Ramos (cell line): ENCODE measurements around the gene KCP.

ENCODE experiments used
- in situ Hi-C: fragments of 300-500 bp; cut with MboI; formaldehyde crosslinking; loops from one replicate; pipeline ENCODE4 v1.14.3; 2022; ENCODE audit warnings: low sequenced_read_pairs; ENCODE audit not compliant: unreplicated experiment

The KCP gene

DNA sequence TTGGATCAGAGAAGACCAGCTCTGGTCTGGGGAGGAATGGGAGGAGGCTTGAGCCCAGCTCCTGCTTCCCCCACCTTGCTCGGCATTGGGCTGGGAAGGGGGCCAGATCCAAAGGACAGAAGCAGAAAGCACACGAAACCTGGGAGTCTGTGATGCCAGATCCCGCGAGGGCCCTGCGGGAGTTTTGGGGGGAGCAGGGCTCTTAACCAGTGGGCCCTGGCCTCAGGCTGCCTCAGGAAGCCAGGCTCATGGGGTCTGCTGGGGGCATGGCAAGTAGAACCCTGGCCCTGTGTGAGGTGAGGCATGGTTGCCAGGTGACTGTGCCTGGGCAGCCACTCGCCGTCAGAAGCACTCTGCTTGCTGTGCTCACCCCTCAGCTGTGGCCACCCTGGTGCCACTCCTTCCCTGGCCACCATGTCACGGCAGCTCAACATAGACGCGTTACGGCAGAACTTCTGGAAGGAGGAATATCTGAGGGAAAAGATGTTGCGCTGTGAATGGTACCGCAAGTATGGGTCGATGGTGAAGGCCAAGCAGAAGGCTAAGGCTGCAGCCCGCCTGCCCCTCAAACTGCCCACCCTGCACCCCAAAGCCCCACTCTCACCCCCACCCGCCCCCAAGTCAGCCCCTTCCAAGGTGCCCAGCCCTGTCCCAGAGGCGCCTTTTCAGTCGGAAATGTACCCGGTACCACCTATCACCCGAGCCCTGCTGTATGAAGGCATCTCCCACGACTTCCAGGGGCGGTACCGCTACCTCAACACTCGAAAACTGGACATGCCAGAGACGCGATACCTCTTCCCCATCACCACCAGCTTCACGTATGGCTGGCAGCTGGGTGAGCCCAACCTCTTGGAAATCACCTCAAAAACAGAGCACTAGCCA, 44.3 kb downstream of the KCP start:
- in situ Hi-C loops, result no loop called here

DNA sequence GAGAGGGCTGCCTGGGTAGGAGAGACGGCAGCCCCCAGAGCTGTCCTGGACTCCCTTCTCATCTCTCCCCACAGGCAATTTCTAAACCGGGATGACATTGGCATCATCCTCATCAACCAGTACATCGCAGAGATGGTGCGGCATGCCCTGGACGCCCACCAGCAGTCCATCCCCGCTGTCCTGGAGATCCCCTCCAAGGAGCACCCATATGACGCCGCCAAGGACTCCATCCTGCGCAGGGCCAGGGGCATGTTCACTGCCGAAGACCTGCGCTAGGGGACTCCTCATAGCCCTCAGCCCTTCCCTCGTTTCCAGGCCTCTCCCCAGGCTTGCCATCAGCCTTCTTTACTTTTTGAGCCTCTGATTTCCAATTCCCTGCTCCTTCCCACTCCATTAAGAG, 45.2 kb downstream of the KCP start:
- in situ Hi-C loops, result no loop called here

DNA sequence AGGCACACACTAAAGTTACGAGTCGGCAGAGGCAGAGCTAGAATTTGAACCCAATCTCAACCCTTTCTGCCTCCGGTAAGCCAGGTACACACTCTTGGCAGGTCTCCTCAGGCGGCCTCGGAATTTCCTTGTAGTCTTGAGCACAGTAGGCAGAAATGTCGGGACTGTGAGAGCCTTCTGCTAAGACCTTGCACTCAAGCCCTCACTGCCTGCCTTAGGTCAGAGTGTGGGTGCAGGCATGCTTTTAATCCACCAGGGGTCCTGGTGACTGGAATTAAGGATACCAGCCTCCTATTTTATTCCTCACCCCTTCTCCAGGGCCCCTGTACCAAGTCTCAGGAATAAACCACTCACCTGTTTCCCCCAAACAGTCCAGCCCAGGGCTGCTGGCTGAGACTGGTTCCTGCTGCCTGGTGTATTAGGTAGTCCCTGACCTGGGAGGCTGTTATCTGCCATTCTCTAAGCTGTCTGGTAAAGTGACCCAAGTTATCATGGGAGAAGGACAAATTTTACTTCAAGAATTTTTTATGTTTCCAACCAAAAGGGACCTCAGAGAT, 47.0 kb downstream of the KCP start:
- in situ Hi-C loops, result no loop called here

DNA sequence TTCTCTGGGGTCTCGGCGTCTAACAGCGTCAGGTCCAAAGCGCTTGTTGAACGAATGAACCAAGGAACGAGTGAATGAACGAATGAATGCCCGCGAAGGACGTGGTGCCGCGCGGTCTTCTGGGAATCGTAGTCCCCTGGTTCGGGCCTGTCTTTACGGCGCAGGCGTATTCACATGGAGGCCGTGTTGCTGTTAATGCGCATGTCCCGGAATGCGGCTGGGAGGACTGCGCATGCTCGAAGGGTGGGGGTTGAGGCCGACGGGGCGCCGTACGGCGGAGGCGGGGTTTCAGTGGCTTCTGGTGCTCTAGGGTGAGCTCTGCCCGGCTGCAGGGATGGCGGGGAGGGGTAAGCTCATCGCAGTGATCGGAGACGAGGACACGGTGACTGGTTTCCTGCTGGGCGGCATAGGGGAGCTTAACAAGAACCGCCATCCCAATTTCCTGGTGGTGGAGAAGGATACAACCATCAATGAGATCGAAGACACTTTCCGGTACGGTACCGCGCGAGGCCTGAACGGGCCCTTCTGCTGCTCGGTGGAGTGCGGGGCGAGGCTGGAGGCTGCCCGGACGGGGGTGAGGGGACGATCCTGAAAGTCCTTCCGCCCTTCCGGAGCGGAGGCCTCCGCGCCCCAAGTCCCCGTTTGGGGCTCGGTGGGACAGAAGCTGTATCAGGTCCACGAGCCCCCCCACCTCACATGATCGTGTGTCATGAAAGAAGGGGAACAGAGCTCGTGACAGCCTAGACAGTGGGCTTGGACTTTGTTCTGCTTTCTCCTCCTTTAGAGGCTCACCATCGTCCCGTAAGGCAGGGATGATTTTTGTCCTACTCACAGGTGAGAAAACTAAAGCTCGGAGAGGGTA, 47.7 kb downstream of the KCP start, which contains the start of gene ATP6V1F:
Gene ATP6V1F, plus strand, starts transcription at position 286 of the 862 bp plus-strand sequence. Its CDS starts 49 bp downstream, at position 335.
- in situ Hi-C loops, result no loop called here

DNA sequence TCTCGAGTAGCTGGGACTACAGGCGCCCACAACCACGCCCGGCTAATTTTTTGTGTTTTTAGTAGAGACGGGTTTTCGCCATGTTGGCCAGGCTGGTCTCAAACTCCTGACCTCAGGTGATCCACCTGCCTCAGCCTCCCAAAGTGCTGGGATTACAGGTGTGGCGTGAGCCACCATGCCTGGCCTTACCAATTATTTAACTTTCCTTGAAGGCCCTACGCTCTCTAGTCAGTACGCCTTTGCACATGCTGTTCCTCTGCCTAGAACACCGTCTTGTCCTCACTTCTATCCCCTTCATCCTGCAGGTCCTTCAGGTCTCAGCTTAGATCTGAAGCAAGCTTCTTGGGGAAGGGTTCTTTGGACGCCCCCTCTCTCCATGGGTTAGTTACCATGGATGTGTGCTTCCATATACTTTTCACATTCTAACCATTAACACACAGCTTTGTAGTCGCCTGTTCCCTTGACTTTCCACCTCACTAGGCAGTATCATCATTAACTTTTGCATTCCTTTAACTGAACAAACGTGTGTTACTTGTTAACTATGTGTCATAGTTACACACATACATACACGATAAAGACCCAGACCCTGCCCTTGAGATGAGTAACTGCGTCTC, 48.4 kb downstream of the KCP start:
- in situ Hi-C loops, result no loop called here

DNA sequence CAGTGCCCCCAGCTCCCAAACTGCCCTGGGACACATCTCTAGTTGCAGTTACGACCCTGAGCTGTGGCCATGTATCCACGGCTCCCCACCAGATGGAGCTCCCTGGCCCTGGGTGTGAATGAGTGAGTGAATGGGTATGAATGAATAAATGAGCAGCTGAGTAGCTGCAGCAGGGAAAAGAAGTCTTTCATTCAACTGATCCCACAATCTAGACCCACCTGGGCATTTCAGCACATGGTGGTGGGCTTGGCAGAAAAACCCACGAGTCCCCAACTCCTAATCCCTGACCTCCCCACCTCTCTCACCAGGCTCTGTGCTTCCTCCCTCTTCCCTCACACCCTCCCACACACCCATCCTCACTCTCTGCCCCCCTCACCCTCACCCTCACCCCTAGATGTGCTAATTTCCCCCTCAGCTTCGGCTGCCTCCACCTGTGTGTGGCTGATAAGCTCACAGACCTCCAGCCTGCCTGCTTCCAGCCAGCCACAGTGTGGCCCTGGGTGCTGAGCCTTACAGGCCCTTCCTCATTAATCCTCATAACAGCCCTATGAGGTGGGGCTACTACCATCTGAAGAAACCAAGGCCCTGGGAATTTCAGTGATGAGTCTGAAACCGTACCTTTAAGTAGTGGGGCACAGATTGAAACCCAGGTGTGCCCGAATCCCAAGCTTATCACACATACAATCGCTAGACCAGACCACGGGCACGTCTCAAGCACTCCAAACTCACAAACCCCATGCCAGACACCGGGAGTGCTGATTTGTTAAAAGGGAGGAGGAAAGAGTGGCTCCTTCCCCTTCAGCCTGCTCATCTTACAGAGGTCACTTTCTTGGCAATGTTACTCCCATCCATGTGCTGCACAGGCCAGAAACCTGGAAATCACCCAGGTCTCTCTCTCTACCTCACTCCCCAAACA, 50.1 kb downstream of the KCP start:
- in situ Hi-C loops, result no loop called here

DNA sequence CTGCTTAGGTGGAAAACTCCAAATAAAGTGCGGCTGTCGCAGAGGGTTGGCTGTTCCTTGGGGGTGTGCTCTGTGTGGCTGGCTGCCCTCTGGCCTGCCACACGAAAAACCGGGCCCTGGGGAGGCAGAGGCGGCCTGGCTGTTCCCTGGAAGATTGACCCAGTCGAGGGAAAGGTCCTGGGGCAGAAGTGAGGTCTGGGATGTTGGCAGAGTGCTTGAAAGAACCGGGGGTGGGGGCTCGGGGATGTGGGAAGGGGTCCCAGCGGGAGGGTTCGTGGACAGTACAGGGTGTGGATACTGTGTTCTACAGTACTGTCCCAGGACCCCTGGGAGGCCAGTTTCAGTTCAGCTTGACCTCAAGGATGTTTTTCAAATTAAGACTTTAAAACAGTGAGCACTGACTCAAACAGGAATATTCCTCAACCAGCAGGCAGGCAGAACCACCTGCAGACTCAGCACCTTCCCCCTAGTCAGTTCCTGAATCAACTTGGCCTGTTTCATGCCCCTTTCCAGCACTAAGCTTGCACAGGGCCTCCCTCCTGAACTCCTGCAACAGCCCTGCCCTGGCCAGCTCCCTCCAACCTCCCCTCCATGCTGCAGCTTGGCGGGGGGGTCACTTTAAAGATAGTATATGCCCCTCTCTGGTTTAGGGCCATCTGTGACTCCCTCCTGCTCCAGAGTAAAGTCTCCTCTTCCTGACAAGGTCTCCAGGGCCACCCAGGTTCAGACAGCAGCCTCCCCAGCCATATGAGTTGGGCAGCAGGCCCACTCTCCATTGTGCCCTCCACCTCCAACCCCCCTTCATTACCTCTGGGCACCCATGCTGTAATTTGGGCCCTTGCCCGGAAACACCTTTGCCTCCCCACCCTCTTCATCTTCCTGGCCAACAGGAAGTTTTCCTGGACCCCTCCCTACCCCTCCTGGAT, 51.0 kb downstream of the KCP start:
- in situ Hi-C loops, result no loop called here

DNA sequence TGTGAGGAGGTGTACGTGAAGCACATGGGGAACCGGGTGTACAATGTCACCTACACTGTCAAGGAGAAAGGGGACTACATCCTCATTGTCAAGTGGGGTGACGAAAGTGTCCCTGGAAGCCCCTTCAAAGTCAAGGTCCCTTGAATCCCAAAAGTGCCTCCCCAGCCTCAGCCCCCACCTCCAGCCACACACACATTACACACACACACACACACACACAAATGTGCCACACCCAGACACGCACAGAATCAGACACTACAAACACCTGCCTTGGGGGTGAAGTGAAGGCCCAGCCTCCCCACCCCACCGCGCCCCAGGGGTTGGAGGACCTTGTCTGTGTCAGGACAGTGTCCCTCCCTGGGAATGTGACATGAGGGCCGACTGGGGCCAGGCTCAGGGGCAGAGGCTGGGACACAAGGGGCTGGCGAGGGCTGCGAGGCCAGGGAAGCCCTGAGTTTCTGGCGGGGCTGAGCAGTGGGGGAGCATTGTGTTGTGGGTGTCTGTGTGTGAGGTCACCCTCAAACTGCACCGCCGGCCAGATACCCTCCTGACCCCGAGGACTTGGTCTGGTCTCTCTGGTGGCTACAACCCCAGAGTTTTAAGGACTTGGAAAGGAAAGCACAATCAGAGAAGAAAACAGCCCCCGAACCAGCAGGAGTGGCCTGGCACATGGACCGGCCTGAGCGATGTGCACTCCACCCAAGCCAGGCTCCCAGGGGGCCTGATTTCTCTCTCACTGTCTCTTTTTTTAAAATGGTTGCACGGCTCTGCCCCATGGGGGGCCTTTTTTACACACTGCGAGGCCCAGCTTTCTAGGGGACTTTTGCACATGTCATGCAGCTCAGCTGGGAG, 51.9 kb downstream of the KCP start:
- in situ Hi-C loops, result no loop called here

DNA sequence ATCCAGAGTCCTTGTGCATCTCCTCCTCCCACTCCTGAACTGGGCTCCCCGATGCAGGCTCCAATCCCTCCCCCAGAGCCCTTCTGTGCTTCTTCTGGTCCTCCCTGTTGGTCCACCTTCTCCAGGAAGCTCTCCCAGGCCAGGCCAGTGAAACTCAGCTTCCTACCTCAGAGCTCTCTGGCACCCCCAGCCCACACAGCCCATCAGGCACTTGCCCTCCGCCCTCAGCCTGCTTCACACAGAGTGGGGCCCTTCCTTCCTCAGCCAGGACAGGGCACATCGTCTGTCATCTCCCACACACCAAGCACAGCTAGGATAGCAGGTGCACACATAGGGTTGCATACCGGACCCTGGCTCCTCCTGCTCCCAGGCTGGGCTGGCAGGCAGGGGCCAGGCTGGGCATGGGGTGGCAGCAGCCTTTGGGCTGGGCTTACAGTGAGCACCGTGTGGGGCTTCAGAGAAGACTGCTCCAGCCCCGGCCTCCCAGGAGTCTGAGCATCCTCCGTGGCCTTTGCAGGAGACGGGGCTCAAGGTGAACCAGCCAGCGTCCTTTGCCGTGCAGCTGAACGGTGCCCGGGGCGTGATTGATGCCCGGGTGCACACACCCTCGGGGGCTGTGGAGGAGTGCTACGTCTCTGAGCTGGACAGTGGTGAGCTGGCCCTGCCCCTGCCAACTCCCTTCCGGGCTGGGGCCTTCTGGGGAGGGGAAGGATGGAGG, 54.3 kb downstream of the KCP start:
- in situ Hi-C loops, result no loop called here

DNA sequence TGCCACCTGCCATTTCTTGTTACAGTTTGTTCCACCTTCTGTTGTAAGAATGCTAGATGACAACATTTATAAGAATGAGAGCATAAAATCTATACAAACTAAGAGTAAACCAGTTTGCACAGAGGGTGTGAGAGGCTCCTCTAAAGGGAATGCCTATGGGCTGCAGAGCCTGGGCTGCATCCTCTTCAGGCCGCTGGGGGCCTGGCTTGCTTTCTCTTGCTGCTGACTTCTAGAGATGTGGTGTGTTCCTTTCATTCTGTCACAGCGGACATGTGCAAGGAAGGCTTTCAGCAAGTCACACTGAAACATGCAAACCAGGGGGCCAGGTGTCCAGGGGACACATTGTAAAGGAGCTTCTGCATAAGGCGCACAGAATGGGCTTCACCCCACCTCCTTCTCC, 55.0 kb downstream of the KCP start:
- in situ Hi-C loops, result no loop called here

DNA sequence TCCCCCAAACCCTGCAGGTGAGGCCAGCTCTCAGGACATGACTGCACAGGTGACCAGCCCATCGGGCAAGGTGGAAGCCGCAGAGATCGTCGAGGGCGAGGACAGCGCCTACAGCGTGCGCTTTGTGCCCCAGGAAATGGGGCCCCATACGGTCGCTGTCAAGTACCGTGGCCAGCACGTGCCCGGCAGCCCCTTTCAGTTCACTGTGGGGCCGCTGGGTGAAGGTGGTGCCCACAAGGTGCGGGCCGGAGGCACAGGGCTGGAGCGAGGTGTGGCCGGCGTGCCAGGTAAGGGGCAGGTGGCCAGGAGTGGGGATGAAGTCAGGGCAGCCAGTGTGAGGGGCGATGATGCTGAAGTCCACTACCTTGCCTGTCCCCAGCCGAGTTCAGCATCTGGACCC, 56.1 kb downstream of the KCP start:
- in situ Hi-C loops, result no loop called here

DNA sequence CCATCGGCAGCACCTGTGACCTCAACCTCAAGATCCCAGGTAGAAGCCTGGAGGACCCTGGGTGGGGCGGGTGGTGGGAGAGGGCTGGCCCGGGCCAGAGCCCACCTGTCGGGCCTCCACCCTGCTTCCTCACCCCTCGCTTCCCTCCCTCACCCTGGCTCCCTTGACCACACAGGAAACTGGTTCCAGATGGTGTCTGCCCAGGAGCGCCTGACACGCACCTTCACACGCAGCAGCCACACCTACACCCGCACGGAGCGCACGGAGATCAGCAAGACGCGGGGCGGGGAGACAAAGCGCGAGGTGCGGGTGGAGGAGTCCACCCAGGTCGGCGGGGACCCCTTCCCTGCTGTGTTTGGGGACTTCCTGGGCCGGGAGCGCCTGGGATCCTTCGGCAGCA, 56.7 kb downstream of the KCP start:
- in situ Hi-C loops, result no loop called here

DNA sequence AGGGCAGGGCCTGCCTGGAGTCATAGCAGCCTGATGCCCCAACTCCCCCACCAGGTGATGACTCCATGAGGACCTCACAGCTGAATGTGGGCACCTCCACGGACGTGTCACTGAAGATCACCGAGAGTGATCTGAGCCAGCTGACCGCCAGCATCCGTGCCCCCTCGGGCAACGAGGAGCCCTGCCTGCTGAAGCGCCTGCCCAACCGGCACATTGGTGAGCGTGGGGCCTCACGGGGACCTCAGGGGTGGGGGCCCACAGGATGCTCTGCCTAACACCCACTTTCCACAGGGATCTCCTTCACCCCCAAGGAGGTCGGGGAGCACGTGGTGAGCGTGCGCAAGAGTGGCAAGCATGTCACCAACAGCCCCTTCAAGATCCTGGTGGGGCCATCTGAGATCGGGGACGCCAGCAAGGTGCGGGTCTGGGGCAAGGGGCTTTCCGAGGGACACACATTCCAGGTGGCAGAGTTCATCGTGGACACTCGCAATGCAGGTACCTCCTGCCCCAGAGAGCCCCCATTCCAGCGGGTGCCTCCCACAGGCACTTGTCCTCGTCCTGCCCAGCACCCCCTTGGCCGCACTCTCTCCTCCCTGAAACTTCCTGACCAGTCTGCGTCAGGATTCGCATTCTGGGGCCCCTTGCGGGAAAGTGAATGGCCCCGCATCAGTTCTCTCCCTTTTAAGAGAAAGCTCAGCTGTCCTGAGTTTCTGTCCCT, 57.8 kb downstream of the KCP start:
- in situ Hi-C loops, result no loop called here

DNA sequence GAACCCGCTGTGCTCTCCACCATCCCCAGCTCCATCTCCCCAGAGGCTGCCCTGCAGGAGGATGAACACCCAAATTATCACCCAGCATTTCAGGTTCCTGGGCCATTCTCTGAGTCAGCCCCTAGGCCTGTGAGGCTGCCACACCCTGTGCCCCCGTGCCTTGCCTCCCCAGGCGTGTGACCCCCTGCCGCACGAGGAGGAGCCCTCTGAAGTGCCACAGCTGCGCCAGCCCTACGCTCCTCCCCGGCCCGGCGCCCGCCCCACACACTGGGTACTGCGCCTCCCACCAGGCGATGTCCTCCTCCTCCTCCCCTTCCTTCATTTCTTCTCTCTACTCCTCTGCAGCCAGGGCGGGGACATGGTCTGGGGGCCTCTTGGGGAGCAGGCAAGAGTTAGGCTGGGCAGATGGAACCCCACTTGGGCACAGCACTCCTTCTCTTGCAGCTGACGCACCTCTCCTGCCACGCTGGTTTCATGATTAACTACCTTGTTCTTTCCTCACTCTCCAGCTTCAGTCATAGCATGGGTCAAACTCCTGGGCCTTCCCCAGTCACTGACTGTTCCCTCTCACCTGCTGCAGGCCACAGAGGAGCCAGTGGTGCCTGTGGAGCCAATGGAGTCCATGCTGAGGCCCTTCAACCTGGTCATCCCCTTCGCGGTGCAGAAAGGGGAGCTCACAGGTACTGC, 60.6 kb downstream of the KCP start:
- in situ Hi-C loops, result no loop called here

DNA sequence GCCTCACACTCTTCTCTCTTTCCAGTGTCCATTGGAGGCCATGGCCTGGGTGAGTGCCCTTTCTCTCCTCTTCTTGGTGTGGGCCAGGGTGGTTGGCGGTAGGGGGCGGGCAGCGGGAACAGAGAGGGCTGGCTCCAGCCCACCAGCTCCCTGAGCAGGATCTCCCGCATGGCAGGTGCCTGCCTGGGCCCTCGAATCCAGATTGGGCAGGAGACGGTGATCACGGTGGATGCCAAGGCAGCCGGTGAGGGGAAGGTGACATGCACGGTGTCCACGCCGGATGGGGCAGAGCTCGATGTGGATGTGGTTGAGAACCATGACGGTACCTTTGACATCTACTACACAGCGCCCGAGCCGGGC, 61.4 kb downstream of the KCP start:
- in situ Hi-C loops, result no loop called here
